ENCODE results near the gene EPB41L5.
"Not testable (repeated sequence)": the region's sequence is repeated elsewhere in the genome, so short reads cannot be mapped to it uniquely, and the experiment has no call there.

EPB41L5 gene

GRCh38 chr2:120017201-120017600 lies 4.3 kb downstream of the EPB41L5 start:
- H3K27ac ChIP-seq, result no peak overlapping the region
- TF ChIP-seq CTCF (IDR thresholded peaks at IDR 0.05), result no peak
- no peak for TF ChIP-seq ZFX (IDR thresholded peaks at IDR 0.05; ENCODE audit: borderline replicate concordance)

- no peak overlapping the region for H3K27ac ChIP-seq
- TF ChIP-seq ZFX (IDR thresholded peaks at IDR 0.05; ENCODE audit: borderline replicate concordance), result no peak
- TF ChIP-seq CTCF (IDR thresholded peaks at IDR 0.05), result no peak
These were observed 5.7 kb downstream of the EPB41L5 start for GRCh38 chr2:120018549-120018948.

GRCh38 chr2:120020554-120020953 lies 7.7 kb downstream of the EPB41L5 start:
- no peak overlapping the region for H3K27ac ChIP-seq
- TF ChIP-seq CTCF (IDR thresholded peaks at IDR 0.05) (no peak), ZFX (IDR thresholded peaks at IDR 0.05; ENCODE audit: borderline replicate concordance) (no peak)

GRCh38 chr2:120022505-120022904 lies 9.6 kb downstream of the EPB41L5 start:
- not testable (repeated sequence) for H3K27ac ChIP-seq

GRCh38 chr2:120026890-120027289 lies 14.0 kb downstream of the EPB41L5 start:
- TF ChIP-seq ZFX (IDR thresholded peaks at IDR 0.05; ENCODE audit: borderline replicate concordance) (no peak), CTCF (IDR thresholded peaks at IDR 0.05) (no peak)

GRCh38 chr2:120028795-120029194 lies 15.9 kb downstream of the EPB41L5 start:
- TF ChIP-seq CTCF (IDR thresholded peaks at IDR 0.05), result no peak
- no peak for TF ChIP-seq ZFX (IDR thresholded peaks at IDR 0.05; ENCODE audit: borderline replicate concordance)
- H3K27ac ChIP-seq, result no peak overlapping the region

More at GRCh38 chr2:120026890-120027289, 14.0 kb downstream of the EPB41L5 start:
- H3K27ac ChIP-seq, result no peak overlapping the region

- TF ChIP-seq ZFX (IDR thresholded peaks at IDR 0.05; ENCODE audit: borderline replicate concordance) (no peak), CTCF (IDR thresholded peaks at IDR 0.05) (no peak)
- no peak overlapping the region for H3K27ac ChIP-seq
These were observed 17.1 kb downstream of the EPB41L5 start for GRCh38 chr2:120029672-120030640.

All from 22Rv1 (cell line).